GM21423 (cell line): ENCODE results near the gene FGD4.

Experiments used
- ATAC-seq: cut with Tn5 transposase; IDR thresholded peaks from one replicate; pipeline ENCODE4 v1.9.1; 2021; ENCODE audit warnings: mild to moderate bottlenecking, moderate library complexity; ENCODE audit not compliant: unreplicated experiment

FGD4 gene

GRCh38 chr12:32603071-32603470 lies 203.7 kb downstream of the FGD4 start:
- ATAC-seq = no peak

GRCh38 chr12:32603858-32604257 lies 204.5 kb downstream of the FGD4 start:
- peak; percentile 93 for ATAC-seq

- no peak for ATAC-seq
These were observed 205.2 kb downstream of the FGD4 start for GRCh38 chr12:32604565-32604964.

- ATAC-seq = no peak
These were observed 206.2 kb downstream of the FGD4 start for GRCh38 chr12:32605326-32606095.

GRCh38 chr12:32606443-32606842 lies 207.1 kb downstream of the FGD4 start:
- ATAC-seq = no peak

GRCh38 chr12:32609966-32610365 lies 210.6 kb downstream of the FGD4 start:
- no peak for ATAC-seq

GRCh38 chr12:32611986-32612385 lies 212.6 kb downstream of the FGD4 start:
- no peak for ATAC-seq

GRCh38 chr12:32612658-32613614 lies 213.6 kb downstream of the FGD4 start:
- ATAC-seq = no peak

- ATAC-seq = no peak
These were observed 216.1 kb downstream of the FGD4 start for GRCh38 chr12:32615441-32615840.

GRCh38 chr12:32617534-32617933 lies 218.2 kb downstream of the FGD4 start:
- no peak for ATAC-seq

- no peak for ATAC-seq
These were observed 218.8 kb downstream of the FGD4 start for GRCh38 chr12:32618115-32618514.

- ATAC-seq = no peak
These were observed 228.6 kb downstream of the FGD4 start for GRCh38 chr12:32627976-32628375.

GRCh38 chr12:32641287-32641901 lies 242.0 kb downstream of the FGD4 start:
- ATAC-seq = no peak

GRCh38 chr12:32644431-32644830 lies 245.1 kb downstream of the FGD4 start:
- ATAC-seq = no peak

GRCh38 chr12:32647275-32647674 lies 247.9 kb downstream of the FGD4 start:
- no peak for ATAC-seq

- ATAC-seq = no peak
These were observed 251.2 kb downstream of the FGD4 start for GRCh38 chr12:32650508-32650907.

- ATAC-seq = no peak
These were observed 252.0 kb downstream of the FGD4 start for GRCh38 chr12:32651151-32651955.

GRCh38 chr12:32651956-32652210 lies 252.5 kb downstream of the FGD4 start:
- ATAC-seq = no peak

GRCh38 chr12:32659908-32660440 lies 260.6 kb downstream of the FGD4 start:
- no peak for ATAC-seq

GRCh38 chr12:32661706-32662105 lies 262.3 kb downstream of the FGD4 start:
- no peak for ATAC-seq

GRCh38 chr12:32662665-32663064 lies 263.3 kb downstream of the FGD4 start:
- ATAC-seq = no peak
